Iris pigment epithelial cell (primary cell): ENCODE measurements around the gene HACD3.
"Not testable (repeated sequence)": the region's sequence is repeated elsewhere in the genome, so short reads cannot be mapped to it uniquely, and the experiment has no call there.

Experiments
- DNase-seq: peaks from one replicate; pipeline ENCODE4 v3.0.0-alpha.2; 2011; ENCODE audit warnings: low read depth

HACD3 gene

GRCh38 chr15:65603559-65603958 lies 73.3 kb downstream of the HACD3 start:
- no peak for DNase-seq

GRCh38 chr15:65610871-65611718 lies 80.8 kb downstream of the HACD3 start, which contains the start of gene INTS14:
INTS14 (minus strand) TSS chr15:65611131; CDS start chr15:65607380, 3,751 bp downstream.
- DNase-seq: peak; percentile 98

GRCh38 chr15:65611888-65612615 lies 81.8 kb downstream of the HACD3 start:
- no peak for DNase-seq

- DNase-seq: peak; percentile 26
Measured at GRCh38 chr15:65612616-65612946, 82.3 kb downstream of the HACD3 start.

DNA sequence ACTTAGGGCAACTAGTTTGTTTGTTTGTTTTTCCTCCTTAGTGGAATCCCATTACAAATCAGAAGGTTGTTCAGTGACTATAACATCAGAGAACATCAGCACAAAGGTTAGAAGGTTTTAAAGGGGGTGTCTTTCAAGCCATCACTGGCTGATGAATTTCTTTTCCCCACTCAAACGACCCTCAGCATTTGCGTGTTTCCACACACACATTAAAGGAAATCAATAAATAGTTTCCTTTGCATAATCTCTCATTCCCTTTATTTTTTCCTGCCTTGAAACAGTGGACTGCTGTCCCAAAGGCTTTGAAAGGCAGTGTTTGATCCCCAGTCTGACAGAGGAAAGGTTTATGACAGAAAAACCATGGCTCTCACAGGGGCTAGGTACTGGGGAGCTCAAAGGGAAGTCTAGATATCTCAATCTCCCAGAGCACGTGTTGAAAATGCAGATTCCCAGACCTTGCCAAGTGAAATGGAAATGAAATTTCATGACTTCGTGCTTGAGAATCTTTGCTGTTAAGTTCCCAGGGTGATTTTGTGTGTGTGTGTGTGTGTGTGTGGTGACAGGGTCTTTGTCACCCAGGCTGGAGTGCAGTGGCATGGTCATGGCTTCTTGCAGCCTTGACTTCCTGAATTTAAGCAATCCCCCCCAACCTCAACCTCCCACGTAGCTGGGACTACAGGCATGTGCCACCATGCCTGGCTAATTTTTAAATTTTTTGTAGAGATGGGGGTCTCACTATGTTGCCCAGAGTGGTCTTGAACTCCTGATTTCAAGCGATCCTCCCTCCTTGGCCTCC lies 82.9 kb downstream of the HACD3 start:
- DNase-seq: no peak

GRCh38 chr15:65615887-65616286 lies 85.6 kb downstream of the HACD3 start:
- DNase-seq: not testable (repeated sequence)

- no peak for DNase-seq
Measured at GRCh38 chr15:65618560-65619109, 88.4 kb downstream of the HACD3 start.

GRCh38 chr15:65619626-65620290 lies 89.5 kb downstream of the HACD3 start:
- DNase-seq: no peak

GRCh38 chr15:65620833-65621232 lies 90.6 kb downstream of the HACD3 start:
- no peak for DNase-seq

DNA sequence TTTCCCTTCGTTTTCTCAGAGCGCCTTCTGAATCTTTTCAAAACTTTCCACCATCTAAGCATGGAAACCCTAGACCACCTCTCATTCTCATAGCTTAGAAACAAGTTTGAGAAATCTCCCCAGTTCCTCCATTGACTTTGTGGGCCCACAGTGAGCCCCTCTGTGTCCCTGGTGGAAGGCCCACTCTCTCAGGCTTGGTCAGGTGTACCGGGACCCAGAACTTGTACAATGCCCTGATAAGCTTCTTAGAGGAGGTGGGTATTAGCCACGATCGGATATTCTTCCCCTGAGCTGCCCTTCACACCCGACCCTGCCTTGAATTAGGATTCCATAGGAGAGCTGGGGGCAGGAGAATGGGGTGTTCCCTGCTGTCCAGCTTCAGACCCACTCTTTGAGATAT lies 91.4 kb downstream of the HACD3 start, which contains the start of gene SLC24A1:
TSS of gene SLC24A1 (plus strand) at position 301 of the 400 bp plus-strand sequence. CDS start 2,143 bp downstream, outside the sequence.
- DNase-seq: no peak

GRCh38 chr15:65623103-65623502 lies 92.8 kb downstream of the HACD3 start:
- DNase-seq: no peak

DNA sequence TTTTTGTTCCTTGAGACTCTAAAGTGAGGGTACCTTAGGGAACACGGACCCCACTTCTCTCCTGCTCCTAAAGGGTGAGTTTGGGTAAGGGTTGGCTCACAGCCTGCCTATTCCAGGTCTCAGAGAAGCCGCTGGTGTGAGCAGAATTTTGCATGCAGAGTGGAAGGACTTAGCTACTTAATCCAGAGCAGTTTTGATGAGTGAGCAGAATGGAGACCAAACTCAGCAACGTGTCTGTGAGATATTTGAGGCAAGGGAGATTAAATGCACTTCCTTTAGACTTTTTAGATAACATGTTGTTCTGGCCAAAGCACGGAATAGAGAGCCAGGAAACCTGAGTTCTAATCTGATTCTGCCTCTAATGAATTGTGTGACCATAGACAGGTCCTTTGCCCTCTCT lies 96.6 kb downstream of the HACD3 start:
- no peak for DNase-seq
